ENCODE results near the gene SIPA1L3.
A peak's percentile ranks its signal among the peaks of the same experiment; 100 is the strongest.
"Not testable (repeated sequence)": the region's sequence is repeated elsewhere in the genome, so short reads cannot be mapped to it uniquely, and the experiment has no call there.

The SIPA1L3 gene

DNA sequence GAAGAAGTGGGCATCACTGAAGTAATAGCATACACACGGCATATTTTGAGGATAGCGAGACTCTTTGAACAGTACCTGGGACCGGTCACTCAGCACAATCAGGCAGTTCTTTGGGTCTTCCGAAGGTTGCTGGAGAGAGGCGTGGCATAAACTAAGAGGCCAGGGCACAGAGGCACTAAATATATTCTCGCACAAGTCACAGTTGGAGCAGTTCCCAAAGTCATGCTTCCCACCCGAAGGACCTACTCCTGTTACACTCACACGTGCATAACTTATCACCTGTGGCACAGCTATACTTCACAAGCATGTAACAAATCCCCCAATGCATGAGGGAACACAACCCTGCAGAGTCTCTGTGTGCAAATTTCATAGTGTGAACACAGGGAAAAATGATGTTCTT lies 10.8 kb upstream of the SIPA1L3 start:
- H3K9me3 Mint-ChIP-seq = peaks cover 4% of the 10 kb centered on the region
- H3K27ac Mint-ChIP-seq = no peak overlapping the region
- no peaks in the 10 kb centered on the region for H3K27me3 Mint-ChIP-seq (ENCODE audit: low read depth)
- no peak overlapping the region for H3K4me3 Mint-ChIP-seq
- H3K4me1 Mint-ChIP-seq (ENCODE audit: low read depth) = peaks cover 3% of the 10 kb centered on the region
- H3K36me3 Mint-ChIP-seq (ENCODE audit: low read depth) = no peaks in the 10 kb centered on the region
- DNase-seq (ENCODE audit: low spot score) = no peak

DNA sequence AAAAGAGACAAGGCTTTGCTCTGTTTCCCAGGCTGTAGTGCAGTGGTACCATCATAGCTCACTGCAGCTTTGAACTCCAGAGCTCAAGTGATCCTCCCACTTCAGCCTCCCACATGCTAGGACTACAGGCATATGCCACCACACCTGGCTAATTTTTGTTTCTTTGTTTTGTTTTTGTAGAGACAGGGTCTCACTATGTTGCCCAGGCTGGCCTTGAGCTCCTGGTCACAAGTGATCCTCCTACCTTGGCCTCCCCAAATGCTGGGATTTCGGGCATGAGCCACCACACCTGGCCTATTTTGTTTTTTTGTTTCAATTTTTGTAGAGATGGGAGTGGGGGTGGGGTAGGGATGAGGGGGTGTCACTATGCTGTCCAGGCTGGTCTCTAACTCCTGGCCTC lies 7.6 kb upstream of the SIPA1L3 start:
- Mint-ChIP-seq H3K36me3 (ENCODE audit: low read depth) (no peaks in the 10 kb centered on the region), H3K27me3 (ENCODE audit: low read depth) (no peaks in the 10 kb centered on the region), H3K4me1 (ENCODE audit: low read depth) (peaks cover 3% of the 10 kb centered on the region), H3K27ac (no peak overlapping the region), H3K9me3 (no peaks in the 10 kb centered on the region), H3K4me3 (no peak overlapping the region)
- DNase-seq (ENCODE audit: low spot score) = no peak

DNA sequence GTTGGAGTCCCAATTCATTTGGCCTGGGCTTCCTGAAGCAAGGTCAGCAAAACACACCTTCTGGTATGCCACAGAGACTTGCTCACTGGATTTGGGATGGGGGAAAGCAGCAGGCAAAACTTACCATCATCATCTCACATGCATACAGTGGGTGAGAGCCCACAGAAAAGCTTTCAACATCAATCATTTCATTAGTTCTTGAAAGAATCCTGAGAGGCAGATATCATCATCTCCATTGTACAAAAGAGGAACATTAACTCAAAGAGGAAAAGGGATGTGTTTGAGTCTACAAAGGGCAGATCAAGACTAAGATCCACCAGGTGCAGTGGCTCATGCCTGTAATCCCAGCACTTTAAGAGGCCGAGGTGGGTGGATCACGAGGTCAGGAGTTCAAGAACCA lies 7.0 kb upstream of the SIPA1L3 start:
- Mint-ChIP-seq H3K4me1 (ENCODE audit: low read depth) (peaks cover 3% of the 10 kb centered on the region), H3K27me3 (ENCODE audit: low read depth) (no peaks in the 10 kb centered on the region), H3K36me3 (ENCODE audit: low read depth) (no peaks in the 10 kb centered on the region), H3K9me3 (no peaks in the 10 kb centered on the region), H3K4me3 (no peak overlapping the region), H3K27ac (no peak overlapping the region)
- DNase-seq (ENCODE audit: low spot score) = no peak

DNA sequence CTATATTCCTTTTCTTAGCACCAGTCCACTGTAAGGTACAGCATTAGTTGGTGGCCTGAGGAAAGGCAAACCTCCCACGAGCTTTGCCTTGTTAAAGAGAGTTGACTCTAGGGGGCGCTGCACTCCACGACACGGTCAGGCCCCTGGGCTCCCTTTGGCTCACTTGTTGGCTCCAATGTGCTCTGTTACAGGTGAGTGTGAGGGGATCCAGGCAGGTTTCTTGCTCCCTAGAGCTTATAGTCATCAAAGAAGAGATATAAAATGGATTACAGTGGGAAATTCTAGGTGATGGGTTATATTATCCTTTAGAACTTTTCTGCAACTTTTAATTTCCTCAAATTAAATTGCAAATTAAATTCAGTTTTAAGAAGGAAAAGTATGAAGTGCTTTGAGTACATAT lies 4.3 kb upstream of the SIPA1L3 start:
- Mint-ChIP-seq H3K9me3 (no peaks in the 10 kb centered on the region), H3K4me3 (no peak overlapping the region), H3K27ac (no peak overlapping the region), H3K27me3 (ENCODE audit: low read depth) (no peaks in the 10 kb centered on the region), H3K36me3 (ENCODE audit: low read depth) (no peaks in the 10 kb centered on the region), H3K4me1 (ENCODE audit: low read depth) (peaks cover 8% of the 10 kb centered on the region)
- peak; percentile 68 for DNase-seq (ENCODE audit: low spot score)

DNA sequence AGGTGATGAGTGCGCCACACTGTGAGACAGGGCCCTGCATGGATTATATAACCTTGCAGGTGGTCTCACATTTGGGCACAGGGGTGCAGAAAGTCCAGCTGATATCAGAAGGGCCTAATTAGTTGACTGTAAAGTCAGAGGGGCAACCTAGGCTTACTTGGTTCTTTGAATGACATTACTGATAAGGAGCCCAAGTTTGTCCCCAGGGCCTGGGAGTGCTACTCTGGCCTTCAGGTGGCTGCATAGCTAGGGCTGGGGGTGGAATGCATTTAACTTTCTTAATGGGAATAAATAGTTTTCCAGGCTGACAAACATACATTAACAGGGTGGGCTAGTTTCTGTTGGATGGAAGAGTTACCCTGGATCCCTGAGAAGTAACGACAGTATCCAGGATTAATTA lies 3.9 kb upstream of the SIPA1L3 start:
- Mint-ChIP-seq H3K4me1 (ENCODE audit: low read depth) (peaks cover 9% of the 10 kb centered on the region), H3K4me3 (no peak overlapping the region), H3K36me3 (ENCODE audit: low read depth) (no peaks in the 10 kb centered on the region), H3K27me3 (ENCODE audit: low read depth) (no peaks in the 10 kb centered on the region), H3K9me3 (no peaks in the 10 kb centered on the region), H3K27ac (no peak overlapping the region)
- DNase-seq (ENCODE audit: low spot score) = no peak

DNA sequence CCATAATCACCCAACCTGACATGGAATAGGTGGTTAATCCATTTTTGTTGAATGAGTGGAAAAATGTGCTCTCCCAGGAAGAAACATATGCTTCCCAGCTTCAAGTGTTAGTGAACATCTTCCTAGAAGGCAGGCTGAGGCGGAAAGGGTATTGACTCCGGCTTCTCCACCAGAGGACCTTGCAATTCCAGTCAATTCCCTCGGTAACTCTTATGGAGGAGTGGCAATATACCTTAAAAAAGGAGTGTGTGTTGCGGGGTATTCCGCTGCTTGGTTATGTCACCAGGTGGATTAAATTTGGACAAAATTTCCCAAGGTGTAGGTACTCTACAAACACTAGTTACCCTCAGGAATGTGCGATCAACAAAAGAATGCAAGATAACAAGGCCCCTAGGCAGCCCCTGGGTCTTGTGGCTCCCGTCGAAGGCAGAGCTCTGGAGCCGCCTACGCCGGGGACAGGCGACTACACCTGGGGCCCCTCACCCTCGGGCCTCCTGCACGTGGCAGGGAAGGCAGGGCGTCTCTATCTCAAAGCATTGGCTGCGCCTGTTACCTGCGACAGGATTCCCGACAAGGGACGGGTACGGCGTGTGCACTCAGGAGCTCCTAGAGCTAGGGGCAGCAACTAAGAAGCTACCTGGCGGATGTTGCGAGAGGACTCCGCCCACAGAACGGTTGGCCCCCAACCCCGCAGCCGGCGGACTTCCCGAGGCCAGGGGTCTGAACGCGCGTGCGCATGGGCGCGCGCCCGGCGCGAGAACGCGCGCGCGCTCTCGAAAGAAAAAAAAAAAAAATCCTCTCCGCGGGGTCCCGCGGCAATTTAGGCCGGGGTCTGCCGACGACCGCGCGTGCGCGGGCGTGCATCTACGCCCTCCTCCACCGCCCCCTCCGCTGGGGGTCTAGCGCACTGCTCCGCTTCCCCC lies 801 bp upstream of the SIPA1L3 start, which contains the start of gene WDR87:
Gene WDR87 (minus strand): TSS at position 649 of the 923 bp plus-strand sequence. CDS start 8,355 bp downstream, outside the sequence.
- Mint-ChIP-seq H3K27me3 (ENCODE audit: low read depth) (no peaks in the 10 kb centered on the region), H3K4me1 (ENCODE audit: low read depth) (peaks cover 15% of the 10 kb centered on the region), H3K4me3 (peak within 1 kb of the TSS; percentile 90), H3K36me3 (ENCODE audit: low read depth) (no peaks in the 10 kb centered on the region), H3K27ac (peak within 1 kb of the TSS; percentile 31), H3K9me3 (no peaks in the 10 kb centered on the region)
- DNase-seq (ENCODE audit: low spot score) = peak; percentile 18

DNA sequence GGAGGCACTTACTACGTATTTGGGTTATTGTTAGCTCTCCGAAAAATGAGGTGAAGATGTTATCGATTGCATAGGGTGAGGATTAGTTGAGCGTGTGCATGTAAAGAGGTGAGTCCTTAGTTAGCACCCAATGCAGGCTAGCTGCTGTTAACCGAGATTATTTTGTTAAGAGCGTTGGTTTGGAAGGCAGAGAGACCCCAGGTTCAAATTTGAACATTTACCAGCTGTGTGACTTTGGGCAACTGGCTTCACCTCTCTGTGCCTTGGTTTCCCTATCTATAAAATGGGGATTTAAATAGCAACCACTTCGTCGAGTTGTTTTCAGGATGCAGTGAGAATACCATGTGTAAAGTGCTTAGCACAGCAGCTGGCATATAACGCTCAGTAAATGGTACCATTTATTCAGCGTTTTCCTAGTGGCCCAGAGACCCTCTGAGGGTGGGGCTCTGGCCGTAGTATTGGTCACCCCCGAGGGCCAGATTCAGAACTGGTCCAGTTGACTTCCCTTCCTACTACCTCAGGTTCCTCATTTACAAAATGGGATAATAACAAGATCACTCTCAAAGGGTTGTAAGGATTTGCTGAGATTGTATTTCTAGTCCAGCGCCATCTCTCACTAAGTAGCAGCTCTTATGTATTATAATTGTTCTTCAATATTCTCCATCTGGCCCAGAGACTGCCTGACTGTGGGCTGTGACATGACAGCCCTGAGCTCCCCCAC lies 887 bp downstream of the SIPA1L3 start:
- Mint-ChIP-seq H3K9me3 (no peaks in the 10 kb centered on the region), H3K36me3 (ENCODE audit: low read depth) (no peaks in the 10 kb centered on the region), H3K4me1 (ENCODE audit: low read depth) (peaks cover 15% of the 10 kb centered on the region), H3K27me3 (ENCODE audit: low read depth) (no peaks in the 10 kb centered on the region), H3K4me3 (peak overlapping the region; percentile 77), H3K27ac (peak overlapping the region; percentile 1)
- DNase-seq (ENCODE audit: low spot score) = no peak

DNA sequence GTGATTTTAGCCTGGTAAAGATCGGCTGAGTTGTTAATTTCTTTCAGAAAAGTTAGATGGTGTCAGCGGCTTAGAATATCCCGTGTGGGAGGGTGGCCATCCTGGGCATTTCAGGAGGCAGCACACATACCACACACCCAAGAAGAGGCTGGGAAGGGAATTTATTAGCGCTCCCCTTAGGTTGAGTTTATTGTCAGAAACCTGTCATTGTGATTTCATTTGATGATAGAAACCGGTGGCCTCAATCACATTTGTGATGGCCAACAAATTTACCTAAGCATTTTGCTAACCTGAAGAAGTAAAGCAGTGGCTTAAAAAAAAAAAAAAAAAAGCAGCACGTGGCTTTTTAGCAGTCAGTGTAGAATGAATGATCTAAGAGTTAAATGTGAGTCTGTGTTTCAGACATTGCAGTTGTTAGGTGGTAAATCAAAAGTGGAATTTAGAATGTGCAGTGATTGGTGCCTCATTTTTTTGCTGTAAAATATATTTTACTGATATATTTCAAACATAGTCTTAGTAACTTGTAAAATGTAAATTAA lies 2.7 kb downstream of the SIPA1L3 start:
- Mint-ChIP-seq H3K27me3 (ENCODE audit: low read depth) (no peaks in the 10 kb centered on the region), H3K9me3 (no peaks in the 10 kb centered on the region), H3K4me3 (no peak overlapping the region), H3K4me1 (ENCODE audit: low read depth) (peaks cover 18% of the 10 kb centered on the region), H3K36me3 (ENCODE audit: low read depth) (no peaks in the 10 kb centered on the region), H3K27ac (no peak overlapping the region)
- no peak for DNase-seq (ENCODE audit: low spot score)

DNA sequence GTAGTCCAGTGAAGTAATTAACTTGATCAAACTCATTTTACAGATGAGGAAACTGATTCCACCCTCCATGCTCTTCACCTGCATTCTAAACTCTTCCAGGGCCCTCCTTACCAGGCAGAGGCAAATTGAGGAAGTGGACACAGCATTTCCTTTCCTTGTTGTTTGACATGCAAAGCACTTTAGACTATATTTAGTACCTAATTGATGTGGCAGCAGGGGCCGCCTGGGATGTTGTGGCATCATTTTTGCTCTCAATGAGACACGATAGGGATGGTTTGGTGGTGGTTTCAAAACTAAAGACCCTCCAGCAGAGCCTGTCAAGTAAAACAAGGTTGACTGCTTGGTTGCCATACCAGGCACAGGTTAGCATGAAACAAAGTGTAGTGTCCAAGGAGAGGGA lies 7.9 kb downstream of the SIPA1L3 start:
- no peak for DNase-seq (ENCODE audit: low spot score)
- Mint-ChIP-seq H3K4me1 (ENCODE audit: low read depth) (peaks cover 10% of the 10 kb centered on the region), H3K36me3 (ENCODE audit: low read depth) (no peaks in the 10 kb centered on the region), H3K4me3 (no peak overlapping the region), H3K27me3 (ENCODE audit: low read depth) (no peaks in the 10 kb centered on the region), H3K9me3 (no peaks in the 10 kb centered on the region), H3K27ac (no peak overlapping the region)

DNA sequence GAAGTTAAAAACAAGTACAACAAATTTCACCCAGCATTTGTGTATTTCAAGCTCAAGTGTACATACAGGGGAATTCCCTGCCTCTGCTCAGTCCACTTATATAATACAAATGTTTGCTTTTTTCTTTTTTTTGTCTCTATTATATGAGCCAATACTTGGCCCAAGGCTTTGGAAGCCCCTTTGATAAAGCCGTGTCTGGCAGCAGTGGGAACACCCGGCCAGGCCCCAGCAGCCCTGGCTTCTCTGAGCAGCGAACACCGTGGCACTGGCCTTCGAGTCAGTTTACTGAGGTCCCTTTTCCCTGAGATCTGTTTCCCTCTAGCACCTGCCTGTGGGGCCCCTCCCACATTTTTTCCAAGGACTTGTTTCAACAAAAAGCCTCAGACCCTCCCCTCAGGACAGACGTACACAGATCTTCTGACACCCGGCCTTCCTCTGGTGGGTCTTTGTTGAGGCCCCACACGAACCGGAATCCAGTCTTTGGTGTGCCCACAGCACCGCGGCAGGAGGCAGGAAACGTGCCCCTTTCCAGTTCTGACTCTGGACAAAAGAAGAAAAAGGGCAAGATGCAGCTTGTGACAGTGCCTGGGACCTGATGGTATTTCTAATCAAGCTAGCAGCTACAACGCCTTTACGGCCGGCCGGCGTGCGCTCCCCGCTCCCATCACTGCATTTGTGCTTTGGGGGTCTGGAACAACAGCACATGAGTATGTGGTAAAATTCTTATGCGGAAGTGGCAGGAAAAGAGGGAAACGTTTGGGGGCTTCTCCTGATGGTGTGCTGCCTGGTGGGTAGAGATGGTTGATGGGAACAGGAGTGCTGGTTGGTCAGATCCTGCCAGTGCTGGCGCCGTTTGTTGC lies 13.8 kb downstream of the SIPA1L3 start:
- no peaks in the 10 kb centered on the region for H3K36me3 Mint-ChIP-seq (ENCODE audit: low read depth)
- no peak overlapping the region for H3K4me3 Mint-ChIP-seq
- peaks cover 4% of the 10 kb centered on the region for H3K4me1 Mint-ChIP-seq (ENCODE audit: low read depth)
- H3K27ac Mint-ChIP-seq = no peak overlapping the region
- H3K27me3 Mint-ChIP-seq (ENCODE audit: low read depth) = no peaks in the 10 kb centered on the region
- no peaks in the 10 kb centered on the region for H3K9me3 Mint-ChIP-seq
- DNase-seq (ENCODE audit: low spot score) = no peak

DNA sequence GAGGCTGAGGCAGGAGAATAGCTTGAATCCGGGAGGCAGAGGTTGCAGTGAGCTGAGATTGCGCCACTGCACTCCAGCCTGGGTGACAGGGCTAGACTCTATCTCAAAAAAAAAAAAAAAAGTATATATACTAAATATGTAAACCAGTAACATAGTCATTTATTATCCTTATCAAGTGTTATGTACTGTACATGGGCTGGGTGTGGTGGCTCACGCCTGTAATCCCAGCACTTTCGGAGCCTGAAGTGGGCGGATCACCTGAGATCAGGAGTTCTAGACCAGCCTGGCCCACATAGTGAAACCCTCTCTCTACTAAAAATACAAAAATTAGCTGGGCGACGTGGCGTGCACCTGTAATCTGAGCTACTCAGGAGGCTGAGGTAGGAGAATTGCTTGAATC lies 17.6 kb downstream of the SIPA1L3 start:
- not testable (repeated sequence) for H3K4me3 Mint-ChIP-seq; H3K27ac Mint-ChIP-seq; H3K9me3 Mint-ChIP-seq; H3K4me1 Mint-ChIP-seq (ENCODE audit: low read depth); DNase-seq (ENCODE audit: low spot score); H3K27me3 Mint-ChIP-seq (ENCODE audit: low read depth); H3K36me3 Mint-ChIP-seq (ENCODE audit: low read depth)

DNA sequence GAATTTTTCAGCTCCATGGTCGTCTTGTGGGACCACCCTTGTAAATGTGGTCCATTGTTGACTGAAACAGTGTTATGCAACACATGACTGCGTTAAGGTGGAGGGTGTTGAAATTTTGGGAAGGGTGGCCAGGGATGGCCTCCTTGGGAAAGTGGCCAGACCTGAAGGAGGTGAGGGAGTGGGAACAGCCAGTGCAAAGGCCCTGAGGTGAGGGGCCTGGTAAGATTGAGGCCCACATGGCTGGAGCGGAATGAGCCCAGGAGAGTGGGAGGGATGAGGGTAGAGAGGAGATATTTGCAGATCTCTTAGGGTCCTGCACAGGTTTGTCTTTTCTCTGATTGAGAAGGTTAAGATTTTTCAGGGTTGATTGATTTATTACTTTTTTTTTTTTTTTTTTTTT lies 18.2 kb downstream of the SIPA1L3 start:
- Mint-ChIP-seq H3K27me3 (ENCODE audit: low read depth) (no peaks in the 10 kb centered on the region), H3K4me1 (ENCODE audit: low read depth) (peaks cover 2% of the 10 kb centered on the region), H3K4me3 (no peak overlapping the region), H3K36me3 (ENCODE audit: low read depth) (no peaks in the 10 kb centered on the region), H3K9me3 (no peaks in the 10 kb centered on the region), H3K27ac (no peak overlapping the region)
- DNase-seq (ENCODE audit: low spot score) = no peak

DNA sequence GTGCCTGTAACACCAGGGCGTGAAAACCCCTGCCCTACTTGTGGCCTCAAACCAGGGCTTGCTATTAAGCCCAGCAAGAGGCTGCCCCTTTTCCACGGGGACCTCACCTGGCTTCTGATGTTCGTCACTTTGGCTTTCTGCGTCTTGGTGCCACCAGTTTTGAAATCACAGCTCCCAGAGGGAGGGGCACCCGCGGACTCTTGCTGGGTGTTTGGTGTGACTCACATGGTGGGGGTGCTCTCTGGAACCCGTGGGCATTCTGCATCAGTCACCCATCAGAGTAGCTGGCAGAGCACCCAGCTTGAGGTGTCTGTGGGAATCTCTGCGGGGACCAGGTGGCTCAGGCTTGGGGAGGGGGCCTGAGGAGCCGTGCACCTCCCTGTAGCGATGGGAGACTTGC lies 19.2 kb downstream of the SIPA1L3 start:
- Mint-ChIP-seq H3K27ac (no peak overlapping the region), H3K27me3 (ENCODE audit: low read depth) (no peaks in the 10 kb centered on the region), H3K9me3 (no peaks in the 10 kb centered on the region), H3K36me3 (ENCODE audit: low read depth) (no peaks in the 10 kb centered on the region), H3K4me1 (ENCODE audit: low read depth) (no peaks in the 10 kb centered on the region), H3K4me3 (no peak overlapping the region)
- DNase-seq (ENCODE audit: low spot score) = no peak

Measured in T-helper 2 cell treated with Interferon-gamma antibody and Interleukin-4, amounts not matched to agents 5 μg/mL and 100 μg/mL, for 36 hours (primary cell).